ENCODE measurements around the gene EIF4G3.
"Not testable (repeated sequence)": the region's sequence is repeated elsewhere in the genome, so short reads cannot be mapped to it uniquely, and the experiment has no call there.

Gene EIF4G3

DNA sequence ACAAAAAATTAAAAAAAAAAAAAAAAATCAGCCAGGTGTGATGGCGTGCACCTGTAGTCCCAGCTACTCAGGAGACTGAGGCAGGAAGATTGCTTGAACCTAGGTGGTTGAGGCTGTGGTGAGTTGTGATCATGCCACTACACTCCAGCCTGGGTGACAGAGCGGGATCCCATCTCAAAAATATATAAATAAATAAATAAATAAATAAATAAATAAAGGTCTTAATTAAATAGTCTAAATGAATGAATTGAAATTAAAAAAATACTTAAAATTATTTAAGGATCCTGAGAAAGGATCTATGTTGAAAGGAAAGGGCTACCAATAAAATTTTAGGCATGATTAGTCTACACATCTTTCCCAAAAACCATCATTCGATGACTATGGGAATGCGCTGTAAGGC lies 322.2 kb downstream of the EIF4G3 start:
- DNase-seq, result no peak

DNA sequence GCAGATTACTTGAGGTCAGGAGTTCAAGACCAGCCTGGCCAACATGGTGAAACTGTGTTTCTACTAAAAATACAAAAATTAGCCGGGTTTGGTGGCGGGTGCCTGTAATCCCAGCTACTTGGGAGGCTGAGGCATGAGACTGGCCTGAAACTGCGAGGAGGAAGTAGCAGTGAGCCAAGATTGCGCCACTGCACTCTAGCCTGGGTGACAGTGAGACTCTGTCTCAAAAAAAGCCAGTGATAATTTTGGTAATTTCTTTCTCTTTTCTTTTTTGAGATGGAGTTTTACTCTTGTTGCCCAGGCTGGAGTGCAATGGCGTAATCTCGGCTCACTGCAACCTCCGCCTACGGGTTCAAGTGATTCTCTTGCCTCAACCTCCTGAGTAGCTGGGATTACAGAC lies 324.9 kb downstream of the EIF4G3 start:
- not testable (repeated sequence) for DNase-seq

DNA sequence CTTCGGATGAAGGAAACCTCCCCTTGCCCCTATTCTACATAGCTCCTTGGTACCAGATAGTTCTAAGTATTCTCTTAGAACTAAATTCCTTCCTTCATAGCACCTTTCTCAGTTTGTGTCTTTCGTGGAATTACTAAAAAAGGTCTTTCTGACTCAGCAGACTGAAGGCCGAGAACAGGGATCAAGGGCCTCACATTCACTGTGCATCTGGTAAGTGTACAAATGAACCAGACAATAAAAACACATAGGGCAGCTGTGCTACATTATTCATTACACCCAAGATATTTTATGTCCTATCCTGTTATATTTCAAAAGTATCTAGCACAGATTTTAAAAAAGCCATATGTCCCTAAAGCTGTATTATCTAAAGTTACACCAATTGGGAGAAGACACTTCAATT lies 326.7 kb downstream of the EIF4G3 start:
- no peak for DNase-seq

GRCh38 chr1:20849100-20849499 lies 327.6 kb downstream of the EIF4G3 start:
- DNase-seq, result no peak

DNA sequence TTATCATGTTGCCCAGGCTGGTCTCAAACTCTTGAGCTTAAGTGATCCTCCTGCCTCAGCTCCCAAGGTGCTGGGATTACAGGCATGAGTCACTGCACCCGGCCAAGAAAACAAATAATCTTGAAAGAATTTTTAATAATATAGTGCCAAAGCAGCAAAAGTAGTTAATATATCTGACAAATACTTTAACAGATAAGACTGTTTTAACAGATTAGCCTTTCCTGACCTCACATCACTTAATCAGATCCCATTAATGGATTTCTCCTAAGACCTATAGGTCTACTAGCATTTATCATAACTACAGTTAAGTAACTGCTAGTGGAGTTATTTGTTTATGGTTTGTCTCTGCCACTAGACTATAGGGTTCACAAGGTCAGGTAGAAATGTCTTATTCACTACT lies 328.5 kb downstream of the EIF4G3 start:
- DNase-seq, result no peak

GRCh38 chr1:20847611-20848080 lies 329.1 kb downstream of the EIF4G3 start:
- DNase-seq, result no peak

- DNase-seq, result no peak
Observed at GRCh38 chr1:20846461-20847374, 330.0 kb downstream of the EIF4G3 start.

DNA sequence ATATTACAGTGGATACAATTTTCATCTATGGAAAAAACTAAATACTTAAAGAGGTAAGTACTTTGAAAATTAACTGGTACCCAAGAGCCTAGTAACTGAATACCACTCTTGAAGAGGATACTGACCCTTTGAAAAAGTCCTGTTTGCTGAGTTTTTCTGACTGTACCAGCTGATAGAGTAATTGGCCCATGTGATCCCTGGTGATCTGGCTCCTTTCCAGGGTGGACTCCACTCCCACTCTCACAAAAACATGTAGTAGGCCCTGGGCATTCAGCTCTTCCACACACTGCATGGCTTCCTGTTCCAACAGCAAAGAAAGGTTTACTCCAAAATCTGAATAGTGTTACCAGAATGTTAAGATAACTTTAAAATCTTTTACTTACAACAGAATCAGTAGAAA lies 336.0 kb downstream of the EIF4G3 start:
- no peak for DNase-seq

DNA sequence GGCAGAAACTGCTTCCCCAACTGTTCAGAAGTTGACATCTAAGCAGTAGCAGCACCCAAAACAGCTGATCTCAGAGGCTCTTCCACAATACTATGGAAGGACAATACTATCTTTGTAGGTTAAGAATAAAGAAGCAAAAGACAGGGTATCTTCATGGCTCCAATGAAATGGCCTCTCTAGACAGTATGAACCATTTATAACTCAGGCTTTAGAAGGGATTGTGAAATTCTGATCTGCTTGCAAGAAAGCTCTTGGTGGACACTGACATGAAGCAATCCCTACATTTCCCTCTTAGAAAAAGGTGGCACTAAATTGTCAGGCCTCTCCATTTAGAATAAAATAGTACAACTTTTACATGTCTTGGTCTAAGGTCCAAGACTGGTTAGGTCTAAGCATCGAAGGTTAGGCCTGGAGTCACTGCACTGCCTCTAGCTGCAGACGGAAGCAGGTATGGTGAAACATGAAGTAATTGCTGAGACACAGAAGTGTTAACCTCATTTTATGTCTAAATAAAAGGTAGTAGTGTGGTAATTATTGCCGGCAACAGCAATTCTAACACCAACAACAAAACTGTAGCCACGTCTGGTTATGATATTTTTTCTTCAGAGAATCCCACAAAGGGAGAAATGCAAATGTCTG lies 339.0 kb downstream of the EIF4G3 start:
- no peak for DNase-seq

- DNase-seq, result no peak
Observed at GRCh38 chr1:20836230-20836629, 340.5 kb downstream of the EIF4G3 start.

DNA sequence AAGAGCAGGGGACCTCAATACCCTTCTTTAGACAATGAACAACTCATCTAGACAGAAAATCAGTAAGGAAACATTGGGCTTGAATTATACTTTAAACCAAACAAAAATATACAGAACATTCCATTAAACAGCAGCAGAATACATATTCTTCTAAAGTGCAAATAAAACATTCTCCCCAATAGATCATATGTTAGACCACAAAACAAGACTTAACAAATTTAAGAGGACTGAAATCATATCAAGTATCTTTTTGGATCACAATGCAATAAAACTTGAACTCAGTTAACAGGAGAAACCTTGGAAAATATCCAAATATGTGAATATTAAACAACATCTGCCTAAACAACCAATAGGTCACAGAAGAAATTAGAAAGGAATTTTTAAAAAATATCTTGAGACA lies 341.9 kb downstream of the EIF4G3 start:
- no peak for DNase-seq

DNA sequence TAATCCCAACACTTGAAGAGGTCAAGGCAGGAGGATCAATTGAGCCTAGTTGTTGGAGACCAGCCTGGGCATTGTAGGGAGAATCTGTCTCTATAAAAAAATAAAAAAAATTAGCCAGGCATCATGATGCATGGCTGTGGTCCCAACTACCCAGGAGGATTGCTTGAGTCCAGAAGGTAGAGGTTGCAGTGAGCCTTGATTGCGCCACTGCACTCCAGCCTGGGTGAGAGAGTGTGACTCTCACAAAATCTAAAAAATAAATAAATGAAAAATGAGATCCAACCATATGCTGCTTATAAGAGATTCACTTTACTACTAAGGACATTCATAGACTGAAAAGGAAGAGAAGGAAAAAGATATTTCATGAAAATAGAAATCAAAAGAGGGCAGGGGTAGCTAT lies 342.5 kb downstream of the EIF4G3 start:
- DNase-seq, result no peak

DNA sequence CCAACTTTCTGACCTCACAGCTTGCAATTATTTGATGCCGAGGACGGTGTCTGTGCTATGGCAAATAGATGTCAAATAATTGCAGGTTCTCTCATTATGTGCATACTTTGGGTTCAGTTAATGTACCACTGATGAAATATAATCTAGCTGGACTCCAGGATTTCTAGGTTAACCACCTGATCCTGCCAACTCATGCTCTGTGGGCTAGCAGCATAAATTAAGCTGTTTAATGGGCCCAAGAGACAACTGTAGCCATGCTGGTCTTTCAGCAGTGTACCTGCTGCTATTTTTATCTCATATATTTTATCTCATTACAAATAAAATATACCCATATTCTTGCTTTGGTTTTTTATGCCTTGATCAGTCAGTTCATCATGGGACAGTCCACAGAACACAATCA lies 346.3 kb downstream of the EIF4G3 start:
- DNase-seq, result no peak

DNA sequence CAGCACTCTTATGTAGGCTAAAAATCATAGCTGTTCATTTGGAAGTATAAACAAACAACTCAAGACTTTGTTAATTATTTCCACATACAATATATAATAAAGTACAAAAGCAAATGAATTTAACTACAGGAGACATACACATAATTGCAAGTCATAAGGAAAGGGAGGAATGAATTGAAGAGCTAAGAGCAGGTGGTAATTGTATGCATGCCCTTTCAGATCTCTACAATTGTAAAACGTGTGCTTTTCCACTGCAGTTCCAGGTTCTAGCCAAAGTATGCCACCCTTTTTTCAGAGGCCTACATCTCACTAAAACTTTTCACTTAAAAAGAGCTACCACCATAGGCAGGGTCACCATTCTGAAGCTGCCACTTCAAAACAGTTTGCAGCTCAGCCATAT lies 346.8 kb downstream of the EIF4G3 start:
- DNase-seq, result no peak

- DNase-seq, result no peak
Observed at GRCh38 chr1:20829531-20829930, 347.2 kb downstream of the EIF4G3 start.

GRCh38 chr1:20823845-20824244 lies 352.9 kb downstream of the EIF4G3 start:
- no peak for DNase-seq

- no peak for DNase-seq
Observed at GRCh38 chr1:20821466-20821865, 355.2 kb downstream of the EIF4G3 start.

GRCh38 chr1:20819818-20820217 lies 356.9 kb downstream of the EIF4G3 start:
- no peak for DNase-seq

- DNase-seq, result no peak
Observed at GRCh38 chr1:20814534-20814871, 362.2 kb downstream of the EIF4G3 start.

GRCh38 chr1:20811916-20812315 lies 364.8 kb downstream of the EIF4G3 start:
- DNase-seq, result no peak

GRCh38 chr1:20793236-20793635 lies 383.5 kb downstream of the EIF4G3 start:
- no peak for DNase-seq

DNA sequence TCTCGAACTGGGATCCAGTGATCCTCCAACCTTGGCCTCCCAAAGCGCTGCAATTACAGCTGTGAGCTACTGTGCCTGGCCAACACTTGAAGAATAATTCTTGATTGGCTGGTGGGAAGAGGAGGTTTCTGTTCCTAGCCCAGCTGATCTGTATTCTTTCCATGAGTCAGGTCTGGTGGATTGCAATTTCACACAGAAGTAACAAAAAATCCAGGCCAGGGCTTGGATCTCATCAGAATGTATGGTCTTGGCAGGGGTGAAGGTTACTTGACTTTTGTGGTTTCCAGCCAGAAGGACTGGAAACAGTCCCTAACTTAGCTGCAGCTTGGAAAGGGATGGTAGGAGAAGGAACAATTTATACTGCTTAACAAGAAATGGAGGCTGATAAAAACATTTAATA lies 384.5 kb downstream of the EIF4G3 start:
- peak; percentile 84 for DNase-seq

GRCh38 chr1:20790785-20791184 lies 385.9 kb downstream of the EIF4G3 start:
- no peak for DNase-seq

GRCh38 chr1:20789598-20789997 lies 387.1 kb downstream of the EIF4G3 start:
- not testable (repeated sequence) for DNase-seq
